HG03159 (cell line): Measurements from ENCODE around the gene GPC5.
"Not testable (repeated sequence)": the region's sequence is repeated elsewhere in the genome, so short reads cannot be mapped to it uniquely, and the experiment has no call there.

Experiments
- ATAC-seq: cut with Tn5 transposase; IDR thresholded peaks from one replicate; pipeline ENCODE4 v1.9.1; 2021; ENCODE audit warnings: mild to moderate bottlenecking, moderate library complexity; ENCODE audit not compliant: unreplicated experiment

Gene GPC5

DNA sequence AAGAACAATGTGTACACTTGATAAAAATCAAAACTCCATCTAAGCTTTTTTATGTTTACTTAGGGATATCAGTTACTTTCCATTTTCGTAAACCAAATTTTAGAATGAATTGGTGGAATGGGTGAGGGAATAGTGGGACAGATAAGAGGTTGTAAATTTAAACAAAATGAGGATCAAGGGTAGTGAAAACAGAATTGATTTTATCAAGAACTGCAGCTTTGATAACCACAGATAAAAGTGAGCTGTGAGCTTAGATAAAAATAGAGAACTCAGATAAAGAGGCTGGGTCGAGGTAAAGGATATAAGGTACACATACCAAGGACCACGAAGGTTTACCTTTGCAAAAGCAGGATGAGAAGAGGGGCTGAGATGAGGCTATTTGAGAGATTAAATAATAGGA lies 1015.0 kb downstream of the GPC5 start:
- ATAC-seq, result no peak

DNA sequence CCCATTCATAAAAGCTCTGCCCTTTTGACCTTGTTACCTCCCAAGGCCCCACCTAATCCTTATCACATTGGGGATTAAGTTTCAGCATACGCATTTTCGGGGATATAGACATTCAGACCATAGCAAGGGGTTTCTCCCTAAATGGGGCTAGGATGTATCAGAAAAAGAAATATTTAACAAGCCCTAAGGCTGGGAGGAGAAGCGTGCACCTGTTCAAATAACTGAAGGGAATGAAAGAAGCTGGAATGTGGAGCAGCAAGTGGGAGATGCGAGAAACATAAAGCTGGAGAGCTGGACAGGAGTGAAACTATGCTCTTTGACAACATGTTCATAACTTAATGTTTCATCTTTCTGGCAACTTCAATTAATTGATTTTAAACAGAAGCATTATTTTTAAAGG lies 1016.4 kb downstream of the GPC5 start:
- ATAC-seq, result no peak

DNA sequence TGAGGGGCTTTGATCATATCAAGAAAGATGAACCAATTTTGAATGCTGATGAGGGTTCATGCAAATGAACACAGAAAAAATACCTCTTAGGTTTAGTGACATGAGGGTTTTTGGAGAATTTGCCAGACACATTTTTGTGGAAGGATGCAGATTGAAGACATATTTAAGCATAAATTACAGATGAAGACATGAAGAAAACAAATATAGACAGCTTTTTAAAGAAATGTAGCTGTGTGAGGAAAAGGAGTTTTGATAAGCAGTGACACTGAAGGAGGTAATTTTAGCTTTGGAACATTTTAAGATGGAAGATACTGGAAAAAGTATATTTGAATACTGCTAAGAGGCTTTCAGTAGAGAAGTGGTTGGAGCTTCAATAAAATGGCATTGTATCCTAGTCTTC lies 1017.4 kb downstream of the GPC5 start:
- ATAC-seq, result no peak

DNA sequence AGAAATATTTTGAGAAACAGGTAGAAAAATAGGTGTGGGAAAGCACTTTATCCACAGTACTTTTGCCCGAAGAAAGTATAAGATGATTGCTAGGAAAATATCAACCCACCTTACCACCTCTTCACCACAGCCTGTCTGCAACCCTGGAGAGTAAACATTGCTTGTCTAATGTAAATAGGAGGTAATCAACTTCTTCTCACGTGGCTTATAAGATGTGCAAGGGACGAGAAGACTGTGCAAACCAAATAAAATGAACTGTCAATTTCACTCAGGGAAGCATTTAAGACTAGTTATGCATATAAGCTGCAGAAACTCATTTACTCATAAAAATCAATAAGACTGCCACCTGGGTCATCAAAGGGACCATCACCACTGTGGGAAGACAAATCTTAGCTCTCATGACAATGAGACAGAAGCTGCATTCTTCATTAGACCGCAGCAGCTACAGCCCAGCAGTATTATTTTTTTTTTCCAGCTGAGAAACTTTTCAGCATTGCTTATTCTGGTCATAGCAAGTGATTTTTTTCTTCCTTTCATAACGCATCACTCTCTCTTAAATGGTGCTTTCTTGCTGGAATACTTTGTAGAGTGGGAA lies 1020.5 kb downstream of the GPC5 start:
- no peak for ATAC-seq

DNA sequence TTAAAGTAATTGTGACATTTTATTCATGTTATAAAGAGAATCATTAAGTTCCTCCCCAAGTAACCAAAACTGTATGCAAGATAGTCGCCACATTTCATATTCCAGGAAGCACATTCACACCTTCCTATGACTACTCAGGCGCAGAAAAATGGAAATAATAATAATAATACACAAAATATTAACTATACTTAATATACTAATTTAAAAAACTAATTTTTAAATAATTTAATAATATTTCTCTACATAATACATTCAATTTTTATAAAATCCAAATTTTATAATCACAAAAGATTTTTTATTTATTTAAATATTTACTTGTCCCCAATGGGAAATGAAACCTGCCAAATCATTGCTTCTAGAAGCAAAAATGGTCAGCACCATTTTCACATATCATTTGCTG lies 1030.8 kb downstream of the GPC5 start:
- no peak for ATAC-seq

DNA sequence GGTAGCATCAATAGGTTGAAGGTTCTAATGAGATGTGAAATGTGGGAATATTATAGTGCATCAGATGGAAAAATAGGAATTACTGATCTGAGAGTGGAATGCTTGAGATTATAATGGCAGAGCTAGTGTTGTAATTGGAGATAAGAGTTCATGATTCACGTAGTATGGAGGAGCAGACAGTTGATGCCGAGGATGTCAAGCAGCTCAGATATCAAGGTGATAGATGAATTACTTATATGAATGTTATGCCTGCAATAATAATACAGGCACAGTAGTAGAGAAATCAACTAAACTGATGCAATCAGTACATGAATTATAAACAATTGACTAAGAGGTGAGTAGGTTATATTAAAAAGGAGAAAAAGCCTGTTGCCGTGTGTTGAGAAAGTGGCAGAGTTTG lies 1035.0 kb downstream of the GPC5 start:
- no peak for ATAC-seq

DNA sequence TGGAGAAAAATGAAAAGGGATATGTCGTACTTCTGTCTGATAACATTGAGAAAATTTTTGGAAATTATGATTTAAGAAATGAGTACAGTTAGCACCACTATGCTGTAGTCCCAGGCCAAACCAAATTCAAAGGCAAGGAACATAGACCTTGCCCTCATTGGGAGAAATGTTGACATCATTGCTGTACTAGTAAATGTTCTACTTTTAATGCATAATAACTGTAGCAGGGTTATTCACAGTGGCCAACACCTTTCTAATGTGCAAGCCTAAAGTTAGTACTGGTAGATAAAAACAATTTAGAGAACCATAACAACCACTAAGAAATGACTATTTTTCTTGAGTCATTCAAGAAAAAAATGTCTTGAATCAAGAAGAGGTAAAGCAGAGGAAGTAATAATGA lies 1035.5 kb downstream of the GPC5 start:
- no peak for ATAC-seq

DNA sequence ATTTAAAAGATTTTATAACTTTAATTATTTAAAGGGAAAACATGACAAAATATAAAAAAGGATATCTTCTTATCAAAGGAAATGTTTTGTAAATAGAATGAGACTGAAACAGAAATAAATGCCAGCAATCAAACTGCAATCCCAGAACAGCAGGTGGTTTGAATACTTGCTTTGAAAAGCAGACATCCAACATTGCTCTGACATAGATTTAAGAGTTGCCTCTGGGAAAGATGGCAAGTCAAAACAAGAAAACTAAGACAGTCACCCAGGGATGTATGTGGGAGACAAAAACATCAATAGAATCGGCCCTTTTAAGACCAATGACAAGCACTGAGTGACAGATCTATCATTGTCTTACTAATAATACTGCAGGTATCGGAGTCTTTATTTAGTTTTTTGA lies 1038.5 kb downstream of the GPC5 start:
- ATAC-seq, result no peak

DNA sequence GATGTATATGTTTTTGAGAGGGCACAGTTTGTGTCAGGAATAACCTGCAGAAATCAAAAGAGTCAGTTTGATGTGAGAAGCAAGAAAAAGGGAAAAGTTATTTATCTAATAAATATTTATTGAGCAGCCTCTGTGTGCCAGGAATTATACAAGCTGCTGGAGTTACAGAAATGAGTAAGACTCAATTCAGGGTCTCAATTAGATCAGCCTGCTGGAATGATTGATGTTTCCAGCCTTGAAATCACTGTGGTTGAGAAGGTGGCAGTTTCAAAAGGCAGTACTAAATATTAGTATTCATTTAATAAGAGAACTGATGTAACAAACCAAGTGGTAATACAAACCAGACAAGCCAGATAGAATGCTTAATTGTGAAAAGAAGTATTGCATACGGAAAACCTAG lies 1045.8 kb downstream of the GPC5 start:
- ATAC-seq, result no peak

DNA sequence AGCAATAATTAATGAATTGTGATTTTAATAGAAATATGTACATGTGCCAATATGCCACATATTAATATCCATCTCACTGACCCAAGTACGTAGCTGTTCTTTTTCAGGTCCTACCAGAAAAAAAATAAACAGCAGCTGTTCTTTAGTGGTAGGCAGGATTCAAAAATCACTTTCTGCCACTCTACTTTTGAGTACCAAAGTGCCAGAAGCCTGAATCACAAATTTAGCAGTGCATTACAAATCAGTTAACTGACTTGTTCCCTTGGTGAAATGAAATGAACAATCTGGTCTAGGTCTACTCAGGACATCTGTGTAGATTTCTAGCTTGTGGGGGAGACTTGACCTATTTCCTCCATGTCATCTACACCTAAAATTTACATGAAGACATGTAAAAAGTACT lies 1052.6 kb downstream of the GPC5 start:
- ATAC-seq, result no peak

DNA sequence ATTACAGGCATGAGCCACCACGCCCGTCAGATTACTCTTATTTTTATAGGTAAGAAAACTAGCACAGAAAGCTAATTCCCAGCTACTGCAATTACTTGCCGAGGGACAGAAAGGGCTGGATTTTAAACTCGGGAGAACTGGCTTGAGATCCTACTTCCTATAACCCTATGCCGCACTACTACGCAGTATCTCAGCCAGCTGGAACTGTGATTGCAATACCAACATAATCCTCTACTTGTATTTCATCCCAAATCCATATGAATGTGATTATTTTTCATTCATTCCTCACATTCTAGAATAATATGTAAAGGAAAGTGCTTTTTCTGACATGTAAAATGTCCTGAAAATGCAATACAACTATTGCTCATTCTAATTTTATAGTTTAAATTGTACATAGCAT lies 1054.4 kb downstream of the GPC5 start:
- ATAC-seq, result no peak

DNA sequence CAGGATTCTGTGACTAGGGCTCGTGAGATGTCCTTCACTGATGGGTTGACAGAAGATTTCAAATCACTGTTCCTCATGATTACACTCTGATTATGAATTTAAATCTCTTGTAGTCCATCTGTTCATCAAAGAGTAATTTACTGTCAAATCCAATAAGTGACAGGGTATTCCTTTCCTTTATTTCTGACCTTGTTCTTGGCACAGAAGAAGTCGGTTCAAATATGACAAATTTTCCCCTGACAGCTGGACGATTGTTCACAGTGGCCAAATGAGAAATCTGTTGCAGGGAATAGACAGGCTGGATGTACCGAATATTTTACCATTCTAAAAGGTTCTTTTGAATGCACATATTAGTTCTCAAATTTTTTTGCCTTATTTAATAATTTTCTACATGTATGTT lies 1060.9 kb downstream of the GPC5 start:
- ATAC-seq, result no peak

DNA sequence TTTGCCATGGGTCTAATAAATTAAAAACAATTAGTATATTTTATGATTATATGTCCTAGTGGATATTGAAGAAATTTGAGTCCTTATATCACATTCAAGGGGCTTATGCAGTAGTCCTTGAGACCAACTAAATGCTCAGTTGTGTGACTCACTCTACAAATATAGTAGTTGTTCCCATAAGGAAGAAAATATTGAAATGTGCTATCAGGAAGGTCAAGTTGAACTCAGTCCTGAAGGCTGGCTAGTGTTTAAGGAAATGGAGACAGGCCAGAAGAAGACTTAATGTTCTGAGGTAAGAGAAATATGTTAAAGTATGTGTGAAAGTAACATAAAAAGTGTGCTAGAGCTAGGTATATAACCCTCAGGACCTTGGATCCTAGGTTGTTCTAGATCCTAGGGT lies 1062.1 kb downstream of the GPC5 start:
- ATAC-seq, result no peak

DNA sequence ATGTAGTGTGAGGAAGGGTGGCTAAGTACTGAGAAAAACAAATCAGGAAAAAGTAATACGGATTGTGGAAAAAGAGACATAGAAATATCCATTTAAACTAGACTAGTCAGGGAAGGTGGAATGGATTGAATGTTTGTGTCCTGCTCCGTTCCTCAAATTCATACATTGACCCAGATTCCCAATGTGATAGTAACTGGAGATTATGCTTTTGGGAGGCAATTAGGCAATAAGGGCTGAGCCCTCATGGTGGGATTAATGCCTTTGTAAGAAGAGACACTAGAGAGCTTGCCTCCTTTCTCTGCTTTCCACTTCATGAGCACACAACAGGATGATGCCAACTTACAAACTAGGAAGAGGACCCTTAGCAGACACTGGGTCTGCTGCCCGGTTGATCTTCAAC lies 1063.0 kb downstream of the GPC5 start:
- ATAC-seq, result no peak

DNA sequence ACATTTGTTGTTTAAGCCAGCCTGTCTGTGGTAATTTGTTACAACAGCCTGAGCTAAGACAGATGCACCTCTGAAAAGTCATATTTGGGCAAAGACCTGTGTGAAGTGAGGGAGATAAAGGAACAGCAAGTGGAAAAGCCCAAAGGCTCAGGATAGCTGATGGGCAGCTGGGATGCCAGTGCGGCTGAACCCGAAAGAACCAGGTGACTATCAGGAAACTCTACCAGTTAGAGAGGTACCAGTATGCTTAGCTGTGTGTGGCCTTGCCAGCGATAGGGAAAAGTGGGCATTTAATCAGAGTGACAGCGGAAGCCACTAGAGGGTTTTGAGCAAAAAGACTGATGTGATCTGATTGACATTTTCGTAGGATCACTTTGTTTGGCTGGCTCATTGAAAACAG lies 1063.4 kb downstream of the GPC5 start:
- no peak for ATAC-seq

DNA sequence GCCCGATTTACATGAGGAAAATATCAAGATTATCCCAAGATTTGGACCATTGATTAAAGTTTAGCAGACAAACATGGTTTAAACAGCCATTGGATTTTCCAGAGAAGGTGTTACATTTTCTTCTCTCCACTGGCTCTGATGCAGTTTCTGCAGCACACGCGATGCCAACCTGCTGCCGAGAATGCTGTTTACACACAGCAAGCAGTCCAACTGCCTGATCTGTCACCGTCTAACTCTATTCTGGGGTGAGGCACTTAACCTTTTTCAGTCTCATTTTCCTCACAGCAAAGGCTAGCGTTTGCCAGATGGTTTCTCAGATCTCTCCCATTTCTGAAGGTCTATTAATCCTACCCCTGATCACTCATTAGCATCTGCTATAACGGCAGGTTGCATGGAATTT lies 1064.7 kb downstream of the GPC5 start:
- ATAC-seq, result no peak

DNA sequence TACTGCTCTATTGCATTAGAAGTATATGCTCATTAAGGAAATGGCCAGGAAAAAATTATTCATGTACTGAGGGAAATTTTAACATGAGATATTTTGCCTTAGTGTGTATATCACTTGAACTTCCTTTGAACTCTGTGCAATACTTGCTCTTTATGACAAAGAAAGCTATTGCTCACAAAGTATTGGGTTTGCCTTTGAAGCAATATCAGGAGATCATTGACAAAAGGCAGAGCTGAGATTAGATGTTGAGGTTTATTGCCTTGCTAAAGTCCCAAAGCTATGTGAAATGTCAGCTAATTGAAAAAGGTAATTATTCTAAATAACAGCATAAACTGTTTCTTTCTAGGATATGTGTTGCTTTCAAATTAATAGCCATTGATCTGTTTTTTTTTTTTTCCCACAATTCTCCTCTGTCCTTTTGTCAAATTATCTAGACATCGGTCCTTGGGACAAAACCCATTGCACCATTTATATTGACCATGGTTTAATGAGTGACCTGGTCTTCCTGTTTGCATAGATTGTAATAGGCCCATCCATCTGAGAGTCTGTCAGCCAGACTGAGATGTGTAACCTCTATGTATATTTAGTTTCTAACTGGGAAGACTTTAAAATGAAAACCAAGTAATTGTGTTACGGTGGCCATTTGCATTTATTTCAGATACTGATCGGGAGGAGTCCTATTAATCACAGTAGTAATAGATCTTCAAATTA lies 1075.5 kb downstream of the GPC5 start:
- ATAC-seq, result no peak

DNA sequence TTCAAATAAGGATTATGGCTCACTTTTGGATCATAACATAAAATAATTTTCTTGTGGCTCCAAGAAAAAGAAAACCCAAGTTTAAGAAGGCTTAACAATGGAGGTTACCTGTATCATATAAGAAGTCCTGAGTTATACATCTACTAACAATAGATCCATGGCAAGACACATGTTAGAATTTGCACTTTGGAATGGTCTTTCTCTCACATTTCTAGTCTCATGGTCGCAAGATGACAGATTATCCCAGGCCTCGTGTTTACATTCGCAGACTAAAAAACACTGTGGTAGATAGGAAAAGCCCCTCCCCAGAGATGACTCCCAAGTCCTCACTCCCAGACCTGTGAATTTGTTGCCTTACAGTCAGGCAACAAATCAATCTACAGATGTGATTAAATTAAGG lies 1082.0 kb downstream of the GPC5 start:
- ATAC-seq, result no peak

DNA sequence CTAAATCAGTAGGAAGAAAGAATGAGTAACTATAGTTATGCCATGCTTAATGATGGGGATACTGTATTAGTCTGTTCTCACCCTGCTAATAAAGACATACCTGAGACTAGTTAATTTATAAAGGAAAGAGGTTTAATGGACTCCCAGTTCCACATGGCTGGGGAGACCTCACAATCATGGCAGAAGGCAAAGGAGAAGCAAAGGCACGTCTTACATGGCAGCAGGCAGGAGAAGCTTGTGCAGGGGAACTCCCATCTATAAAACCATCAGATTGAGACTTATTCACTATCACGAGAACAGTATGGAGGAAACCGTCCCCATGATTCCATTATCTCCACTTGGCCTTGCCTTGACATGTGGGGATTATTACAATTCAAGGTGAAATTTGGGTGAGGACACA lies 1084.4 kb downstream of the GPC5 start:
- ATAC-seq, result not testable (repeated sequence)

DNA sequence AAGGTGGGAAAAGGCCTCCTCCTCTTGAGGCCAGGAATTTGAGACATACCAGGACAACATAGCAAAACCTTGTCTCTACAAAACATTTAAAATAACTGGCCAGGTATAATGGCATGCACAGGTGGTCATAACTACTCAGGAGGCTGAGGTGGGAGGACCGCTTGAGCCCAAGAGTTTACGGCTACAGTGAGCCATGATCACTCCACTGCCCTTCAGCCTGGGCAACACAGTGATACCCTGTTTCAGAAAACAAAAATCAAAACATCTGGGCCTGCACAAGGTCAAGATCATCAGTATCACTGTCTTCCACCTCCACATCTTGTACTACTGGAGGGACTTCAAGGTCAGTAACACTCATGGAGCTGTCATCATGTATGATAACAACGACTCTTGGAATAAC lies 1085.5 kb downstream of the GPC5 start:
- ATAC-seq, result no peak

DNA sequence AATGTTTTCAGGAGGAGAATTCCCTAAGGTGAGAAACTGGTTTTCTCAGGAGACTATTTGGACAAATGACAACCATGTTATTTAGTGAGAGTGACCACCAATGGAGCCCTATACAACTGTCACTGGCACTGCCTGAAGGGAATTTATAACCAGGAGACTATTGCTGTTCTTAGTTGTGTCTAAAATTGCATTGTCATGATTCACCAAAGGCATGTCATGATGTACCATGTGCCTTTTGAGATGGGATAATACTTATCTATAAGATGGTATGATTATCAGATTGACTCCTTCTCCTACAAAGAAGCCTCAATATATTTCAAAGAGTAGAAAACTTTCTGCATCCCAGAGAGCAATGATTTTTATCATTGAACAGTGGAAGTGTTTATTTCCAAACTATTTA lies 1088.8 kb downstream of the GPC5 start:
- no peak for ATAC-seq

DNA sequence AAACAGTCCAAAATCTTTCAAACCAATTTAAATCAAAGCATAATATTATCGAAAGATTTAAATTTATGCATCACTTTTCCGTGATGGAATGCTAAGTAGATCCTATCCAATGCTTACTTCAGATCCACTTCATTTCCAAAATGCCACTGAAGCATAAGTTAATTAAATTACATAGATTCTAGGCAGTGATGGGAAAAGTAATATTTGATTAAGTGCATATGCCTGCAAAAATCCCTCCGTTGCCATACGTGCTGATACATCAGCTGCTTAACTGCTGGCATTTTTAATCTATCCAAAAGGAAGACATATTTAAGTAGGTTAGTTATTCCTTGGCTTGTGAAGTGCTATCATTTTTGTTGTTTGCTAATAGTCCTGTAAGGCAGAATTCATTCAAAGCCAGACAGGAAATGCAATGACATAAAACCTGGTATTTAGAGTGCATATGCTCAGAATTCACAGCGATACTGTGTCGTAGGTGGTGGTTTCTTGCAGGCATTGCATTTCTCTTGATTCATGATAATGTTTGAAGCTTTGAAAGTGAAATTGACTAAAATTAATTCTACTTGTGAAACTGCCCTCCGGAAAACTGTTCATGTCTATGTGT lies 1089.9 kb downstream of the GPC5 start:
- ATAC-seq, result no peak

DNA sequence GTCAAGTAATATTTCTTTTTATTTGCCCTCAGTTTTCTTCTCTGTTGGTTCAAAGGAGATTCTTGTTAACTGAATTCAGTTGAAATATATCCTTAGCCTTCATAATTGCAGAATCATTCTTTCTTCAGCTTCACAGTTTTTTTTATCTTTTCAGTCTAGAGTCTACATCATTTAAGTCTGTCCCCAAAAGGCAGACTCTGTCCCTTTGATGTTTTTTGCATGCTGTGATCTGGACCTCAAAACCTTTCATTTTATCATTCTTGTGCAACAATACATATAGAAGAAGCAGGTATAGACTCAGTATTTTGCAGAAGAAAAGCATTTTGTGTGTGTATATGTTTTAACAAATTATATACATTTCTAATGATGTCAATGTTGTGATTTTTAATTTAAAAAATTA lies 1093.4 kb downstream of the GPC5 start:
- no peak for ATAC-seq
